ENCODE data around the gene CCDC28B.
"Not testable (repeated sequence)": the region's sequence is repeated elsewhere in the genome, so short reads cannot be mapped to it uniquely, and the experiment has no call there.

The CCDC28B gene

GRCh38 chr1:32200226-32201010, at the start of gene CCDC28B:
CCDC28B (plus strand) TSS chr1:32200595; CDS start chr1:32201936, 1,341 bp downstream.
- peak; percentile 80 for DNase-seq (ENCODE audit: low read depth, low spot score)

GRCh38 chr1:32150847-32151246, 49.5 kb upstream of the CCDC28B start:
- peak; percentile 28 for DNase-seq (ENCODE audit: low read depth, low spot score)

GRCh38 chr1:32151319-32151787, 49.0 kb upstream of the CCDC28B start:
- no peak for DNase-seq (ENCODE audit: low read depth, low spot score)

- DNase-seq (ENCODE audit: low read depth, low spot score): no peak
Measured at GRCh38 chr1:32159189-32159588, 41.2 kb upstream of the CCDC28B start.

- no peak for DNase-seq (ENCODE audit: low read depth, low spot score)
Measured at GRCh38 chr1:32163405-32163804, 37.0 kb upstream of the CCDC28B start.

GRCh38 chr1:32165633-32166032, 34.8 kb upstream of the CCDC28B start:
- DNase-seq (ENCODE audit: low read depth, low spot score): not testable (repeated sequence)

GRCh38 chr1:32170991-32171390, 29.4 kb upstream of the CCDC28B start:
- DNase-seq (ENCODE audit: low read depth, low spot score): no peak

GRCh38 chr1:32172621-32173245, 27.7 kb upstream of the CCDC28B start:
- no peak for DNase-seq (ENCODE audit: low read depth, low spot score)

GRCh38 chr1:32178380-32179192, 21.8 kb upstream of the CCDC28B start:
- DNase-seq (ENCODE audit: low read depth, low spot score): no peak

GRCh38 chr1:32179193-32179442, 21.3 kb upstream of the CCDC28B start:
- DNase-seq (ENCODE audit: low read depth, low spot score): no peak

- peak; percentile 95 for DNase-seq (ENCODE audit: low read depth, low spot score)
Measured at GRCh38 chr1:32179443-32180185, 20.8 kb upstream of the CCDC28B start, which contains the start of gene TXLNA. TXLNA (plus strand) TSS chr1:32179675; CDS start chr1:32180346, 671 bp downstream.

GRCh38 chr1:32180186-32181060, 20.0 kb upstream of the CCDC28B start:
- peak; percentile 73 for DNase-seq (ENCODE audit: low read depth, low spot score)

- DNase-seq (ENCODE audit: low read depth, low spot score): no peak
Measured at GRCh38 chr1:32181065-32181464, 19.3 kb upstream of the CCDC28B start.

- no peak for DNase-seq (ENCODE audit: low read depth, low spot score)
Measured at GRCh38 chr1:32181563-32181962, 18.8 kb upstream of the CCDC28B start.

GRCh38 chr1:32182060-32182459, 18.3 kb upstream of the CCDC28B start:
- no peak for DNase-seq (ENCODE audit: low read depth, low spot score)

GRCh38 chr1:32184650-32185049, 15.7 kb upstream of the CCDC28B start:
- DNase-seq (ENCODE audit: low read depth, low spot score): no peak

GRCh38 chr1:32186077-32186476, 14.3 kb upstream of the CCDC28B start:
- DNase-seq (ENCODE audit: low read depth, low spot score): no peak

GRCh38 chr1:32186491-32186890, 13.9 kb upstream of the CCDC28B start:
- DNase-seq (ENCODE audit: low read depth, low spot score): no peak

GRCh38 chr1:32187850-32188249, 12.5 kb upstream of the CCDC28B start:
- no peak for DNase-seq (ENCODE audit: low read depth, low spot score)

GRCh38 chr1:32192220-32192948, 8.0 kb upstream of the CCDC28B start:
- no peak for DNase-seq (ENCODE audit: low read depth, low spot score)

Data from ELF-1 (cell line).